ENCODE results near the gene SNX4. TPM values are rescaled to one million over a fixed set of nuclear protein-coding genes. Genes with fewer than 3 reads are reported as not detected.
A peak's percentile ranks its signal among the peaks of the same experiment; 100 is the strongest.

The SNX4 gene
- total RNA-seq, 1 donor = 30.5 TPM

DNA sequence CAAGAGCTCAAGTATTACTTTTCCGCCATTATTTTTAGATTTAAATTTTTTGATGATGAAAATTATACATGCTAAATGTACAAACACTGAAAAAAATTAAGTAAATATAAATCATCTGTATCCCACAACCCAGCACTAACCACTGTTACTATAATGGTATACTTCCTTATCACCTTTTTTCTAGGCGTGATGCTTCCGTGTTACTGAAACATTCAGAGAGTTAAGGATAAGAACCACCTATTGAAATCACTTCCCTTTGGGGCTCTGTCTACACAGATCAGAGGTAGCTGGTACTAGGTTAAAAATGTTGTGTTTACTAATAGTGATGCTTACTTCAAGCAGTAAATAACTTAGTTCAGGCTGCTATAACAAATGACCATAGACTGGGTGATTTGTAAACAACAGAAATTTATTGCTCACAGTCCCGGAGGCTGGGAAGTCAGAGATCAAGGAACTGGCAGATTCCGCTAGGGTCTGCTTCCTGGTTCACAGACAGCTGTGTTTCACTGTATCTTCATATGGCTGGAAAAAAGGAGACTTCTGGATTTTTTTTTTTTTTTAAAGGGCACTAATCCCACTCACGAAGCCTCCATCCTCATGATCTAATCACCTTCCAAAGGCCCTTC is 6.4 kb downstream of the SNX4 start:
- TF ChIP-seq, protein P1, sequence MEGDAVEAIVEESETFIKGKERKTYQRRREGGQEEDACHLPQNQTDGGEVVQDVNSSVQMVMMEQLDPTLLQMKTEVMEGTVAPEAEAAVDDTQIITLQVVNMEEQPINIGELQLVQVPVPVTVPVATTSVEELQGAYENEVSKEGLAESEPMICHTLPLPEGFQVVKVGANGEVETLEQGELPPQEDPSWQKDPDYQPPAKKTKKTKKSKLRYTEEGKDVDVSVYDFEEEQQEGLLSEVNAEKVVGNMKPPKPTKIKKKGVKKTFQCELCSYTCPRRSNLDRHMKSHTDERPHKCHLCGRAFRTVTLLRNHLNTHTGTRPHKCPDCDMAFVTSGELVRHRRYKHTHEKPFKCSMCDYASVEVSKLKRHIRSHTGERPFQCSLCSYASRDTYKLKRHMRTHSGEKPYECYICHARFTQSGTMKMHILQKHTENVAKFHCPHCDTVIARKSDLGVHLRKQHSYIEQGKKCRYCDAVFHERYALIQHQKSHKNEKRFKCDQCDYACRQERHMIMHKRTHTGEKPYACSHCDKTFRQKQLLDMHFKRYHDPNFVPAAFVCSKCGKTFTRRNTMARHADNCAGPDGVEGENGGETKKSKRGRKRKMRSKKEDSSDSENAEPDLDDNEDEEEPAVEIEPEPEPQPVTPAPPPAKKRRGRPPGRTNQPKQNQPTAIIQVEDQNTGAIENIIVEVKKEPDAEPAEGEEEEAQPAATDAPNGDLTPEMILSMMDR (IDR thresholded peaks at IDR 0.05; ENCODE audit: insufficient read depth, low read length) = no peak
- H3K4me3 ChIP-seq (ENCODE audit: low read depth, low read length) = no peak overlapping the region
- DNase-seq (ENCODE audit: low read depth) = no peak

GRCh38 chr3:125512135-125512920 is 7.7 kb downstream of the SNX4 start:
- DNase-seq (ENCODE audit: low read depth) = peak; percentile 83
- no peak overlapping the region for H3K4me3 ChIP-seq (ENCODE audit: low read depth, low read length)
- TF ChIP-seq, protein P1 (IDR thresholded peaks at IDR 0.05; ENCODE audit: insufficient read depth, low read length) = no peak

- peak; percentile 3 for DNase-seq (ENCODE audit: low read depth)
These were observed 8.4 kb downstream of the SNX4 start for GRCh38 chr3:125511420-125512118.

DNA sequence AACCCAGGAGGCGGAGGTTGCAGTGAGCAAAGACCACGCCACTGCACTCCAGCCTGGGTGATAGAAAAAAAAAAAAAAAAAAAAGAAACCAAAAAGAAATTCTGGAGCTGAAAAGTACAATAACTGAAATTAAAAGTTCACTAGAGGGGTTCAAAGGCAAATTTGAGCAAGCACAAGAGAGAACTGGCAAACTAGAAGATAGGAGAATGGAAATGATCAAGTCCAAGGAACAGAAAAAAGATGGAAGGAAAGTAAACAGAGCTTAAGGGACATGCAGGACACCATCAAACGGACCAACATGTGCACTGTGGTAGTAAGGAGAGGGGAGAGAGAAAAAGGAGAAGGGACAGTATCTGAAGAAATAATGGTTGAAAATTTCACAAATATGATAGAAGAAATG is 12.9 kb downstream of the SNX4 start:
- no peak for DNase-seq (ENCODE audit: low read depth)
- TF ChIP-seq, protein P1 (IDR thresholded peaks at IDR 0.05; ENCODE audit: insufficient read depth, low read length) = no peak

More at GRCh38 chr3:125511420-125512118, 8.4 kb downstream of the SNX4 start:
- peak overlapping the region; percentile 6 for H3K4me3 ChIP-seq (ENCODE audit: low read depth, low read length)
- TF ChIP-seq, protein P1 (IDR thresholded peaks at IDR 0.05; ENCODE audit: insufficient read depth, low read length) = no peak

GRCh38 chr3:125498630-125499029 is 21.4 kb downstream of the SNX4 start:
- TF ChIP-seq, protein P1 (IDR thresholded peaks at IDR 0.05; ENCODE audit: insufficient read depth, low read length) = no peak
- DNase-seq (ENCODE audit: low read depth) = no peak
- H3K4me3 ChIP-seq (ENCODE audit: low read depth, low read length) = no peak overlapping the region

More for the DNA sequence above, 12.9 kb downstream of the SNX4 start:
- no peak overlapping the region for H3K4me3 ChIP-seq (ENCODE audit: low read depth, low read length)

DNA sequence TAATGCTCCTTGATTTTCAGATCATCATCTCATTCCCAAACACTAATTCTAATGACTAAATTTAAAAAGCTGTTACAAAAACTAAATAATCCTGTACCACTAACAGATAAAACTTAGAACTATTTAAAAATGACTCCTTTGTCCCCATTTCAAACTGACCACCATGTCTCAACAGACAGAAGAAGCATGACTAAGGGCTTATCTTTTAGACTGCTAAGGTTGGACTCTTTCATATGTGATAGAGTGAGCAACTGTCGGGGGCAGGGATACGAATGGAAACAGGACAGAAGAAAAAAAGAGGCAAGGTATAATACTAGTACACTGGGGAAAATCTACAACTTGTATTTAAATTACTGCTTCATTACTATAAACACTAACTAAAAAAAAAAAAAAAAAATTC is 23.3 kb downstream of the SNX4 start:
- no peak overlapping the region for H3K4me3 ChIP-seq (ENCODE audit: low read depth, low read length)
- TF ChIP-seq, protein P1 (IDR thresholded peaks at IDR 0.05; ENCODE audit: insufficient read depth, low read length) = no peak
- no peak for DNase-seq (ENCODE audit: low read depth)
